ENCODE results near the gene NCKAP5. TPM values are rescaled to one million over a fixed set of nuclear protein-coding genes. Genes with fewer than 3 reads are reported as not detected.

NCKAP5 gene
- total RNA-seq, 1 donor from 2014 or later: 8.8 TPM

DNA sequence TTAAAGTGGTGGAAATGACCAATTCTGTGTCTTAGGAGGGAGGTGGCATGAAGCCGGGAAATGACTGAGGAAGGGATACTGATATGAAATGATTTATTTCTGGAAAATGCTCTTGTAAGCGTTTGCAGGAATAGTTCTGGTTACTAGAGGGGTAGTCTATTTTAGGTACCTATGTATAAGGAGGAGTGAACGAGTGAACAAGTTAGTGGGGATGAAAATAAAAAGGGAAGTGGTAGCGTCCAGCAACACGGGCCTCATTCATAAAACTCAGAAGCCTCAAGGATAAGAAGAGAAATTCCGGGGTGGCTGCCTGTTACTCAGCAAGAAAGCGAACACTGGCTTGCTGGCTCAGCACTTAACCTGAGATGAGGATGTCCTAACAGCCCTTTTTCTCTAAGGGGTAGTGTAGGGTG lies 303.3 kb downstream of the NCKAP5 start:
- no peak overlapping the region for H3K27ac ChIP-seq
- TF ChIP-seq POLR2A (IDR thresholded peaks at IDR 0.05) (no peak), POLR2AphosphoS5 (IDR thresholded peaks at IDR 0.05; ENCODE audit: insufficient read depth in 1 of 2, low read depth in 1 of 2) (no peak)
- TF ChIP-seq, protein P1, sequence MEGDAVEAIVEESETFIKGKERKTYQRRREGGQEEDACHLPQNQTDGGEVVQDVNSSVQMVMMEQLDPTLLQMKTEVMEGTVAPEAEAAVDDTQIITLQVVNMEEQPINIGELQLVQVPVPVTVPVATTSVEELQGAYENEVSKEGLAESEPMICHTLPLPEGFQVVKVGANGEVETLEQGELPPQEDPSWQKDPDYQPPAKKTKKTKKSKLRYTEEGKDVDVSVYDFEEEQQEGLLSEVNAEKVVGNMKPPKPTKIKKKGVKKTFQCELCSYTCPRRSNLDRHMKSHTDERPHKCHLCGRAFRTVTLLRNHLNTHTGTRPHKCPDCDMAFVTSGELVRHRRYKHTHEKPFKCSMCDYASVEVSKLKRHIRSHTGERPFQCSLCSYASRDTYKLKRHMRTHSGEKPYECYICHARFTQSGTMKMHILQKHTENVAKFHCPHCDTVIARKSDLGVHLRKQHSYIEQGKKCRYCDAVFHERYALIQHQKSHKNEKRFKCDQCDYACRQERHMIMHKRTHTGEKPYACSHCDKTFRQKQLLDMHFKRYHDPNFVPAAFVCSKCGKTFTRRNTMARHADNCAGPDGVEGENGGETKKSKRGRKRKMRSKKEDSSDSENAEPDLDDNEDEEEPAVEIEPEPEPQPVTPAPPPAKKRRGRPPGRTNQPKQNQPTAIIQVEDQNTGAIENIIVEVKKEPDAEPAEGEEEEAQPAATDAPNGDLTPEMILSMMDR (IDR thresholded peaks at IDR 0.05): no peak
- H3K9me3 ChIP-seq: no peaks in the 10 kb centered on the region
- intact Hi-C loops (cut with DNase I): no loop called here
- peaks cover 22% of the 10 kb centered on the region for H3K4me1 ChIP-seq
- H3K27me3 ChIP-seq: no peaks in the 10 kb centered on the region
- H3K36me3 ChIP-seq: no peaks in the 10 kb centered on the region
- H3K4me3 ChIP-seq: no peak overlapping the region
- no peak for DNase-seq (ENCODE audit: extremely low spot score in 2 of 2)

DNA sequence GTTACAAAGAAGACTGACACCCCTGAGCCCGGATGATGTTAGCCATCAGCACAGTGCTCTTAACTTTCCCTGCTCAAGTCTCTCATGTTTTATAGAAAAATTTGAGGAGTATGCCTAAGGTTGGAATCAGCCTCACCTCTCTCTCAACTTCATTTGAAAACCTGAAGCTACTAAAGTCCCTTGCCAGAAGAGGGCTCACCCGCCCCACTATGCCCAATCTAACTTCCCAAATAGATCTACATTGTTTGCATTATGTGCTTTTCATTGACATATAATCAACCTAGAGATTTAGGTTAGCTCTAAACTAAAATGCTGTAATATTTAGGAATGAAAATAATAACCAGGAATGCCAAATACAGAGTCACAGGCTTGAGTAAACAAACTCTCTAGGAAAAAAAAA lies 305.4 kb downstream of the NCKAP5 start:
- TF ChIP-seq POLR2A (IDR thresholded peaks at IDR 0.05) (no peak), POLR2AphosphoS5 (IDR thresholded peaks at IDR 0.05; ENCODE audit: insufficient read depth in 1 of 2, low read depth in 1 of 2) (no peak)
- TF ChIP-seq, protein P1 (IDR thresholded peaks at IDR 0.05): no peak
- intact Hi-C loops (cut with DNase I): no loop called here
- Histone ChIP-seq H3K4me1 (peaks cover 22% of the 10 kb centered on the region), H3K27ac (no peak overlapping the region), H3K27me3 (no peaks in the 10 kb centered on the region), H3K9me3 (no peaks in the 10 kb centered on the region), H3K4me3 (no peak overlapping the region), H3K36me3 (no peaks in the 10 kb centered on the region)
- DNase-seq (ENCODE audit: extremely low spot score in 2 of 2): no peak

DNA sequence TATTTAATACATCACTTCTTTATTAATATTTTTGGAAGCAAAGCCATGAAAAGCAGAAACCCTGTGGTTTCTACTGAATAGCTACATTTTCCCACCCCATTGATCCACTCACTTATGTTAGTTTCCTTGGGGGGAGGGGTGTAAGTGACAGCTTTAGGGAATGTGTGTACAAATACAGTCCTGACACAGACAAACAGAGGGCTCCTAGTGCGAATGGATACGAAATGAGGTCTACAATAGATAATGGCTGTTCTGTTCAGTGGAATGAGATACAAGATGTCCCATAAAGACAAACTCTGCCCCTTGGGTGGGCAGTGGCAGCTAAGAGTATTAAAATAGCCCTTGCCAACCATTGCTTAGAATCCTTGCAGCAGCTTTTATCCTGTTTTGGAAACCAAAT lies 312.9 kb downstream of the NCKAP5 start:
- no peak for TF ChIP-seq POLR2AphosphoS5 (IDR thresholded peaks at IDR 0.05; ENCODE audit: insufficient read depth in 1 of 2, low read depth in 1 of 2)
- no peak for TF ChIP-seq POLR2A (IDR thresholded peaks at IDR 0.05)
- TF ChIP-seq, protein P1 (IDR thresholded peaks at IDR 0.05): no peak
- DNase-seq (ENCODE audit: extremely low spot score in 2 of 2): no peak
- Histone ChIP-seq H3K9me3 (no peaks in the 10 kb centered on the region), H3K27me3 (no peaks in the 10 kb centered on the region), H3K36me3 (no peaks in the 10 kb centered on the region), H3K4me1 (no peaks in the 10 kb centered on the region), H3K27ac (no peak overlapping the region), H3K4me3 (no peak overlapping the region)
- intact Hi-C loops (cut with DNase I): no loop called here

DNA sequence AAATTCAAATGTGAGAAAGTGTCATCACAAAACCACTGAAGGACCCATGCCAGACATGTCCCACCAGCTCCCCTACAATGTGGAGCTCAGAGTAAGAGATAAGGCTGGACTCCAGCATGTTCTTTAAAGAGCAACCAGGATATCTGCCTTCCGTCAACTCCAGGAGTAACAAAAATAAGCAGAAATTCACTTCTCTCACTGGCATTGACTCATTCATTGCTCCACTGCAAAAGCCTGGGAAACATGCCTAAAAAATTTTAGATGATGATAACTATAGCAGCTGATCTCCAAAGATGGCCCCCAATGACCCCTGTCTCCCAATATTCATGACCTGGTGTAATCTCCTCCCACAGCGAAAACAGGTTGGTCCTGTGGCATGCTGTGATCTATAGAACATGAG lies 314.5 kb downstream of the NCKAP5 start:
- Histone ChIP-seq H3K27me3 (no peaks in the 10 kb centered on the region), H3K27ac (no peak overlapping the region), H3K4me1 (peaks cover under 1% of the 10 kb centered on the region), H3K4me3 (no peak overlapping the region), H3K9me3 (no peaks in the 10 kb centered on the region), H3K36me3 (no peaks in the 10 kb centered on the region)
- intact Hi-C loops (cut with DNase I): no loop called here
- TF ChIP-seq POLR2A (IDR thresholded peaks at IDR 0.05) (no peak), POLR2AphosphoS5 (IDR thresholded peaks at IDR 0.05; ENCODE audit: insufficient read depth in 1 of 2, low read depth in 1 of 2) (no peak)
- TF ChIP-seq, protein P1 (IDR thresholded peaks at IDR 0.05): no peak
- DNase-seq (ENCODE audit: extremely low spot score in 2 of 2): no peak

DNA sequence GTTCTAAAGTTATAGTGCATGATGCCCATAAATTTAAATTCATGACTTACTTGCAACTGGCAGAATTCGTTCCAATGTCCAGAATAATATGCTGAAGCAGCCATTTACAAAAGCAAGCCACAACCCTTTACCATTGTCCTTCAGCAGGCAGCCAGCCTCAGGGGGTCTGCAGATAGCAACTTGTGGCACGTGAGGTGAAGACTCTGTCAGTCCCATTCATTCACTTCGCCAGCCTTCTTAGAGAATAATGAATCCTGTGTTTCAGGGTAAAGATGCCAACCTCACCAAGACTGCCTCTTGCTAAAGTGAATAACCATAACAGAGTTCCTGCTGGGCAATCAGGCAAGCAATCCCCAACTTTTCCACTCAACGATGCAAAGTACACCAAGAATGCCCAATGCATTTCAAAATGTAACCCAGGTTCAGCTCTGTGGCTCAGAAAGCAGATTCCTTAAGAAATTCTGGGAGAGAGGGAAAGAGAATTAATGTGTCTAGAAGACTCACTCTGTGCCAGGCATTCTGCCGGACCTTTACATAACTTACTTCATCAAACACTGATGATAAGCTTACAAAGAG lies 315.4 kb downstream of the NCKAP5 start:
- no peak for TF ChIP-seq POLR2A (IDR thresholded peaks at IDR 0.05)
- H3K27ac ChIP-seq: no peak overlapping the region
- H3K4me1 ChIP-seq: peaks cover 10% of the 10 kb centered on the region
- H3K4me3 ChIP-seq: no peak overlapping the region
- H3K36me3 ChIP-seq: no peaks in the 10 kb centered on the region
- H3K9me3 ChIP-seq: no peaks in the 10 kb centered on the region
- no peak for DNase-seq (ENCODE audit: extremely low spot score in 2 of 2)
- intact Hi-C loops (cut with DNase I): no loop called here
- H3K27me3 ChIP-seq: no peaks in the 10 kb centered on the region

All from vagina (tissue), 2 donors.